ENCODE results near the gene SCNN1A.

- TF ChIP-seq CTCF (IDR thresholded peaks at IDR 0.05; ENCODE audit: insufficient read depth, low read length, poor library complexity, severe bottlenecking) (no peak), EZH2phosphoT487 (conservative IDR thresholded peaks at IDR 0.05; ENCODE audit: low read length) (no peak)
Observed at GRCh38 chr12:6313326-6313940, 61.9 kb downstream of the SCNN1A start.
